ENCODE measurements around the gene CDH13. TPM values are rescaled to one million over a fixed set of nuclear protein-coding genes. Genes with fewer than 3 reads are reported as not detected.

The CDH13 gene
- total RNA-seq, 2 experiments from 2014 or later = not detected

DNA sequence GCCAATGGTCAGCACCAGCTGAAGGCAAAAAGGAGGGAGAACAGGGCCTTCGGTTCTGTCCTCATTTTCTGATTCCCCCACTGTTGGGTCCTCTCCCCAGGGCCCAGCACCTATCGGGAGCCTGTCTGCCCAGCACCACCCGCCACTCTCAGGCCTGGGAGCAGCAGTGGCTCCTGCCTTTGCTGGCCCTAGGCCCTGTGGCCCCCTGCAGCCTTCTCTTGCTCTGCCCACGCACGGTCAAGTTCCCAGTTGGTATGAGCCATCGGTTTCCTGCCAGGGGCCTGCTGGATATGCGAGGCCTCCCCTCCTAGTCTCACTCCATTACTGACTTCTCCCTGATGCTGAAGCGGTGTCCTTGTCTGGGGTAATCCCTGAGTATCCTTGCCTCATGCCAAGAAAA, 1218.5 kb downstream of the CDH13 start:
- Mint-ChIP-seq H3K27me3 (peaks cover 18% of the 10 kb centered on the region), H3K4me3 (no peak overlapping the region), H3K4me1 (no peaks in the 10 kb centered on the region), H3K36me3 (no peaks in the 10 kb centered on the region), H3K27ac (no peak overlapping the region), H3K9me3 (ENCODE audit: low read depth) (no peaks in the 10 kb centered on the region)
- ATAC-seq (no peak), DNase-seq (no peak)
- CTCF ChIA-PET = interaction anchor here (2.8 kb wide), 1 partner anchor 19 kb away, joined by 7 read pairs; no protein-coding TSS in a partner anchor

DNA sequence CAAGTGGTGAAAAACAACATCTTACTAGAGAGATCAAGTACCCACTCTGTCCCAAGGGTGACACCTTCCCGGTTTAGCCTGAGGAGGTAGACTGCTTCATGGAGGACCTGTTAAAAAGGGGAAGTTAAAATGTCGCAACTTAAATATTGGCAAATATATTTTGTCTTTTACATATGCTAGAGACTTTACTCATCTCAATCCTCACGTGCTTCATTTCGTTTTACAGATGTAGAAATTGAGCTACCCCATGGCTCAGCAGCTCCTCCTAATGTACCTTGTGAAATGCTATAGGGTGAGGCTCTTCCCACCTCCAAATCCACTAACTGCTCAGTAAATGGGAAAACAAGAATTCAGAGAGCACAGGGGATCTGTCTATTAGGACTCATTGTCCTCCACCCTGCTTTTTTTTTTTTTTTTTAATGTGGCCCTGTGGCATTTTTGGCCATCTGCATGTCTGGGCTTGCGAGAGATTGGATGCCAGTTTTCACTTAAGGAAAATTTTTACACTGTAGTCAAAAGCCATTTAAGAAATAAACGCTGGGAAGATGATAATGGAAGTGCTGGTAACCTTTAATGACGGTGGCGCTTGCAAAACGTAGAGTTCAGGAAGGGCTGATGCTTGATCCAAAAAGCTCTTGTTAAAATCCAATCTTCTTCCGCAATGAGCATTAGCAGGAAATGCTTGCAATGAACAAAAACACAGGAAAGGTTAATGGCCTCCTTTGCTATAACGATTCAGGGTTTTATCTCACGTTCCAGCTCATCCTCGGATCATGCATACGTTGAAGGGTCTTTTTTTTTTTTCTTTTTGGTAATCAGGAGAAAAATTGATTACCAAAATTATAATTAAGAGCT, 1220.8 kb downstream of the CDH13 start:
- ATAC-seq (no peak), DNase-seq (no peak)
- CTCF ChIA-PET = interaction anchor here (2.8 kb wide), 1 partner anchor 21 kb away, joined by 7 read pairs; no protein-coding TSS in a partner anchor
- Mint-ChIP-seq H3K9me3 (ENCODE audit: low read depth) (no peaks in the 10 kb centered on the region), H3K4me3 (no peak overlapping the region), H3K4me1 (no peaks in the 10 kb centered on the region), H3K36me3 (no peaks in the 10 kb centered on the region), H3K27me3 (peaks cover 21% of the 10 kb centered on the region), H3K27ac (no peak overlapping the region)

DNA sequence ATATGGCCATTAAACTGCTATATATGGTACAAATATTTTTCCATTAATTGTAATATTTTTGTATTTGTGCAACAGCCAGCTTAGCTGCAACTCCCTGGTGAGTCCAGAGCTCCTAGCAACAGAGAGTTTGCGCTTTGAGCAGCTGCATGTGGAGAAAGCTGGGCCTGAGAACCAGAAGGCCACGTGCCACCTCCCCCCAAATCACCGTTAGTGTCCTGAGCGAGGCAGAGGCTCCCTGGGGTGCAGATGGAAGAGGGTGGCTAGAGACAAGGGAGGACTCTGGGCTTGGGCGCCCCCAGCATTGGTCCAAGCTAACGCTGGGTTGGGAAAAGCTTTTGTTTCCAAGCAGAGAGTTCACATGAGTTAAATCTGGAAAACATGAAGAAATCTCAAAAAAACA, 1222.7 kb downstream of the CDH13 start:
- Mint-ChIP-seq H3K9me3 (ENCODE audit: low read depth) (no peaks in the 10 kb centered on the region), H3K36me3 (no peaks in the 10 kb centered on the region), H3K27ac (no peak overlapping the region), H3K4me3 (no peak overlapping the region), H3K27me3 (peaks cover 17% of the 10 kb centered on the region), H3K4me1 (no peaks in the 10 kb centered on the region)
- ATAC-seq (no peak), DNase-seq (no peak)
- CTCF ChIA-PET = no interaction called here

Small RNAs within 50 kb of the gene (microRNA-seq; reads per million reads assigned to microRNA genes)
- not detected for gene MIR3182
- gene MIR8058 = not detected

Data from activated CD8-positive, alpha-beta memory T cell treated with anti-CD3 and anti-CD28 coated beads, Interleukin-2, amount 10 ng/mL, durations not matched to agents 7 days and 5 days (primary cell).